ENCODE measurements around the gene SPACA6. TPM values are rescaled to one million over a fixed set of nuclear protein-coding genes. Genes with fewer than 3 reads are reported as not detected.

SPACA6 gene
- total and polyA plus RNA-seq, 10 of the 15 experiments (the other 5 are each of a cell fraction or from before 2014, with no cell fraction given), result 0.31 to 6.5 (median 1.7) TPM

- TF ChIP-seq RB1 (IDR thresholded peaks at IDR 0.05; ENCODE audit: borderline replicate concordance) (no peak), MTA3 (IDR thresholded peaks at IDR 0.05; ENCODE audit: borderline replicate concordance, low read length) (no peak), EP300 (IDR thresholded peaks at IDR 0.05; ENCODE audit: borderline replicate concordance in 1 of 2, control insufficient read depth in 1 of 2, low read depth in 2 of 2, low read length in 2 of 2) (no peak), NFYA (IDR thresholded peaks at IDR 0.05; ENCODE audit: borderline replicate concordance, low read depth, low read length) (no peak), SUZ12 (IDR thresholded peaks at IDR 0.05; ENCODE audit: unreplicated experiment) (no peak), NFXL1 (IDR thresholded peaks at IDR 0.05; ENCODE audit: borderline replicate concordance) (no peak), HDAC6 (IDR thresholded peaks at IDR 0.05; ENCODE audit: unreplicated experiment) (no peak)
These were observed 47.2 kb downstream of the SPACA6 start (continued) for GRCh38 chr19:51740356-51740755.

GRCh38 chr19:51742789-51743188, 49.7 kb downstream of the SPACA6 start:
- no peaks in the 10 kb centered on the region; the same call in 2 of the 3 replicates for H3K9me3 ChIP-seq (replicated peaks; ENCODE audit: control insufficient read depth, insufficient read depth, low read length)
- H3K4me1 ChIP-seq (ENCODE audit: control insufficient read depth, insufficient read depth, low read length), result no peaks in the 10 kb centered on the region
- H3K27me3 ChIP-seq (replicated peaks in 1 of 2; ENCODE audit: control insufficient read depth in 2 of 2, insufficient read depth in 2 of 2, low read length in 1 of 2), result no peaks in the 10 kb centered on the region
- DNase-seq (ENCODE audit: low read depth, low spot score) (no peak), FAIRE-seq (no peak), ATAC-seq (no peak)
- no peak overlapping the region for H3K9ac ChIP-seq (ENCODE audit: control insufficient read depth, insufficient read depth, low read length)
- TF ChIP-seq EZH2 (IDR thresholded peaks at IDR 0.05; ENCODE audit: borderline replicate concordance, control insufficient read depth, low read depth, low read length) (no peak), SP1 (IDR thresholded peaks at IDR 0.05; ENCODE audit: low read depth, low read length) (no peak), WRNIP1 (IDR thresholded peaks at IDR 0.05; ENCODE audit: borderline replicate concordance, low read depth, low read length) (no peak), ZBED1 (IDR thresholded peaks at IDR 0.05; ENCODE audit: borderline replicate concordance) (no peak), STAT3 (IDR thresholded peaks at IDR 0.05; ENCODE audit: low read depth, low read length) (no peak), BCL3 (IDR thresholded peaks at IDR 0.05; ENCODE audit: borderline replicate concordance, insufficient read depth, low read depth, low read length, poor library complexity, severe bottlenecking) (no peak), CBX3 (IDR thresholded peaks at IDR 0.05; ENCODE audit: borderline replicate concordance, low read depth) (no peak), CUX1 (IDR thresholded peaks at IDR 0.05; ENCODE audit: insufficient replicate concordance, low read depth, low read length) (no peak), IKZF2 (IDR thresholded peaks at IDR 0.05) (no peak), SMAD1 (IDR thresholded peaks at IDR 0.05; ENCODE audit: low read depth, partially characterized antibody) (no peak), NBN (IDR thresholded peaks at IDR 0.05) (no peak)
- 17% methylated on average over 6 of the region's 6 CpGs for WGBS (ENCODE audit: insufficient coverage, insufficient replicate concordance, low lambda C conversion rate, missing lambda C conversion rate)
- intact Hi-C loops (cut with micrococcal nuclease; ENCODE audit: unreplicated experiment) (no loop called here), in situ Hi-C loops (cut with MboI) (no loop called here)
- no peak overlapping the region for H2AFZ ChIP-seq (ENCODE audit: control insufficient read depth, low read depth, low read length)
- SMC1A ChIA-PET (ENCODE audit: uncharacterized antibody, unreplicated experiment), result no interaction called here
- H3K36me3 ChIP-seq (ENCODE audit: control insufficient read depth in 2 of 2, insufficient read depth in 2 of 2, low read length in 1 of 2), result no peaks in the 10 kb centered on the region
- CTCF ChIA-PET, result no interaction called here
- POLR2A ChIA-PET, result interaction anchor here (0.6 kb wide), 2 partner anchors 38 to 464 kb away, joined by 3 to 10 read pairs; no protein-coding TSS in a partner anchor
- BruUV-seq (replicated peaks), result no TSS peak
- H3K4me3 ChIP-seq, result no peak overlapping the region
- no peak overlapping the region for H3K27ac ChIP-seq (ENCODE audit: control insufficient read depth, insufficient read depth)
- H3K4me2 ChIP-seq (ENCODE audit: control insufficient read depth, insufficient read depth), result no peak overlapping the region
- H3K79me2 ChIP-seq (ENCODE audit: control insufficient read depth, insufficient read depth, low read length), result no peaks in the 10 kb centered on the region
- no peaks in the 10 kb centered on the region for H4K20me1 ChIP-seq (ENCODE audit: control insufficient read depth, insufficient read depth)
- RAD21 ChIA-PET (ENCODE audit: unreplicated experiment), result interaction anchor here (0.6 kb wide), 1 partner anchor 38 kb away, joined by 6 read pairs; no protein-coding TSS in a partner anchor

All from GM12878 (cell line).